SK-N-SH (cell line): ENCODE data around the gene CAMK1. TPM values are rescaled to one million over a fixed set of nuclear protein-coding genes. Genes with fewer than 3 reads are reported as not detected.

Source experiments
- CTCF ChIA-PET: fragments of 300-600, 350-600 bp; formaldehyde crosslinking; extraction: SDS; loops from one replicate; lab custom pipeline; 2021; lab: Yijun Ruan, JAX
- POLR2A ChIA-PET: fragments of 350-600 bp; sonication (Branson Sonifier 250); formaldehyde crosslinking; extraction: SDS; loops from one replicate; lab custom pipeline; 2020; ENCODE audit warnings: antibody characterized with exemption, inconsistent platforms; lab: Yijun Ruan, JAX
- DNase-seq: peaks from one replicate; pipeline ENCODE4 v3.0.0; 2012
- H2AFZ ChIP-seq: fragments of 200-600 bp; sonication (generic); 2 replicates; pipeline ENCODE4 v1.8.1; 2016; ENCODE audit warnings: antibody characterized with exemption, mild to moderate bottlenecking, low read depth
- H3F3A ChIP-seq: fragments of 200-600 bp; sonication (generic); replicated peaks from 2 replicates; pipeline ENCODE3; 2016; ENCODE audit warnings: antibody characterized with exemption, mild to moderate bottlenecking; ENCODE audit not compliant: insufficient read depth
- H3K27ac ChIP-seq, 2 experiments: fragments of 200-500 bp in 1 of 2; fragments of 200-600 bp in 1 of 2; sonication (Bioruptor generic) in 1 of 2; sonication (generic), shearing (Covaris generic) in 1 of 2; 2 replicates each; pipeline versions ENCODE4 v1.5.1 to v1.6.1; 2014 to 2016; ENCODE audit warnings: low read depth in 2 of 2, inconsistent platforms in 1 of 2, low read length in 1 of 2, mild to moderate bottlenecking in 1 of 2, mixed read lengths in 1 of 2
- H3K27me3 ChIP-seq: fragments of 200-600 bp; sonication (generic), shearing (Covaris generic); 2 replicates; pipeline ENCODE4 v1.6.1; 2016; ENCODE audit warnings: mixed run types; ENCODE audit not compliant: insufficient read depth
- H3K36me3 ChIP-seq, 2 experiments: fragments of 200-500 bp in 1 of 2; fragments of 200-600 bp in 1 of 2; sonication (Bioruptor generic) in 1 of 2; sonication (generic) in 1 of 2; replicated peaks in 1 of 2; 2 replicates each; pipeline versions ENCODE3 to v1.5.1; 2014 to 2016; ENCODE audit warnings: low read length in 1 of 2, mild to moderate bottlenecking in 1 of 2; ENCODE audit not compliant: insufficient read depth in 2 of 2, control insufficient read depth in 1 of 2
- H3K4me1 ChIP-seq, 2 experiments: fragments of 200-500 bp in 1 of 2; fragments of 200-600 bp in 1 of 2; sonication (Bioruptor generic) in 1 of 2; sonication (generic), shearing (Covaris generic) in 1 of 2; 2 replicates each; pipeline versions ENCODE4 v1.5.1 to v1.6.1; 2014 to 2016; ENCODE audit warnings: low read depth in 1 of 2, low read length in 1 of 2, mixed run types in 1 of 2; ENCODE audit not compliant: insufficient read depth in 2 of 2, control insufficient read depth in 1 of 2
- H3K4me2 ChIP-seq: fragments of 200-600 bp; sonication (generic), shearing (Covaris generic); 2 replicates; pipeline ENCODE4 v1.6.1; 2017; ENCODE audit warnings: mixed run types
- H3K4me3 ChIP-seq, 2 experiments: fragments of 200-500 bp in 1 of 2; fragments of 200-600 bp in 1 of 2; sonication (Bioruptor generic) in 1 of 2; sonication (generic), shearing (Covaris generic) in 1 of 2; 2 replicates each; pipeline versions ENCODE4 v1.5.1 to v1.8.1; 2014 to 2016; ENCODE audit warnings: low read depth in 2 of 2, inconsistent platforms in 1 of 2, low read length in 1 of 2, mild to moderate bottlenecking in 1 of 2, mixed read lengths in 1 of 2, moderate library complexity in 1 of 2
- H3K79me2 ChIP-seq: fragments of 200-600 bp; sonication (generic); 2 replicates; pipeline ENCODE4 v1.8.1; 2017; ENCODE audit warnings: mild to moderate bottlenecking; ENCODE audit not compliant: insufficient read depth
- H3K9ac ChIP-seq: fragments of 200-600 bp; sonication (generic); 2 replicates; pipeline ENCODE4 v1.6.1; 2017; ENCODE audit warnings: mixed run types
- H3K9me2 ChIP-seq: fragments of 200-600 bp; sonication (generic); 2 replicates; pipeline ENCODE4 v1.6.1; 2017; ENCODE audit warnings: mixed run types
- H3K9me3 ChIP-seq: fragments of 200-600 bp; sonication (generic); 2 replicates; pipeline ENCODE4 v1.6.1; 2017; ENCODE audit warnings: mixed run types, mild to moderate bottlenecking, moderate library complexity
- H4K20me1 ChIP-seq: fragments of 200-600 bp; sonication (generic); 2 replicates; pipeline ENCODE4 v1.6.1; 2017; ENCODE audit warnings: mild to moderate bottlenecking, mixed run types; ENCODE audit not compliant: insufficient read depth
- CHD2 ChIP-seq: fragments of 150-350 bp; IDR thresholded peaks from 2 replicates; pipeline ENCODE4 v1.6.1; 2018; ENCODE audit warnings: low read length; ENCODE audit not compliant: partially characterized antibody
- ELF1 ChIP-seq: IDR thresholded peaks from 2 replicates; pipeline ENCODE4 v1.4.0; 2012
- EZH2phosphoT487 ChIP-seq: fragments of 200-600 bp; sonication (generic); IDR thresholded peaks from 2 replicates; pipeline ENCODE4 v1.6.1; 2017; ENCODE audit warnings: low read depth, mixed run types, mild to moderate bottlenecking, antibody characterized with exemption, moderate library complexity, borderline replicate concordance
- FOSL2 ChIP-seq: IDR thresholded peaks from 2 replicates; pipeline ENCODE4 v1.4.0; 2012; ENCODE audit warnings: low read depth, mild to moderate bottlenecking, moderate library complexity, borderline replicate concordance
- GATA2 ChIP-seq: sonication (generic); formaldehyde crosslinking; IDR thresholded peaks from 2 replicates; pipeline ENCODE4 v1.5.0; 2020; ENCODE audit warnings: mild to moderate bottlenecking, missing genetic modification reagents
- MAX ChIP-seq: IDR thresholded peaks from 2 replicates; pipeline ENCODE4 v1.4.0; 2012; ENCODE audit warnings: low read depth
- MEF2A ChIP-seq: IDR thresholded peaks from 2 replicates; pipeline ENCODE4 v1.4.0; 2012; ENCODE audit warnings: low read depth, borderline replicate concordance
- NFIC ChIP-seq: IDR thresholded peaks from 2 replicates; pipeline ENCODE4 v1.4.0; 2012; ENCODE audit warnings: borderline replicate concordance
- POLR2AphosphoS5 ChIP-seq: IDR thresholded peaks from 2 replicates; pipeline ENCODE4 v1.6.1; 2012; ENCODE audit warnings: low read depth, low read length
- RAD21 ChIP-seq: IDR thresholded peaks from 2 replicates; pipeline ENCODE4 v1.6.1; 2012; ENCODE audit warnings: mild to moderate bottlenecking, low read length
- RCOR1 ChIP-seq: fragments of 150-350 bp; IDR thresholded peaks from 2 replicates; pipeline ENCODE4 v1.6.1; 2017; ENCODE audit warnings: antibody characterized with exemption, low read length
- RFX5 ChIP-seq: IDR thresholded peaks from 2 replicates; pipeline ENCODE4 v1.6.1; 2012; ENCODE audit warnings: mild to moderate bottlenecking, improper control_type of control experiment, low read length
- SIN3A ChIP-seq: IDR thresholded peaks from 2 replicates; pipeline ENCODE4 v1.6.1; 2012; ENCODE audit warnings: low read depth, mild to moderate bottlenecking, low read length, moderate library complexity, borderline replicate concordance
- SMC3 ChIP-seq: IDR thresholded peaks from 2 replicates; pipeline ENCODE4 v1.6.1; 2012; ENCODE audit warnings: low read depth, low read length, improper control_type of control experiment
- TCF12 ChIP-seq: IDR thresholded peaks from 2 replicates; pipeline ENCODE4 v1.4.0; 2012
- USF2 ChIP-seq: fragments of 150-350 bp; IDR thresholded peaks from 2 replicates; pipeline ENCODE4 v1.6.1; 2017; ENCODE audit warnings: antibody characterized with exemption, low read length, low read depth, borderline replicate concordance
- YY1 ChIP-seq: IDR thresholded peaks from 2 replicates; pipeline ENCODE4 v1.4.0; 2012; ENCODE audit warnings: low read depth, mild to moderate bottlenecking
- WGBS: methylation state at CpG from one replicate; pipeline ENCODE4 v1.1.6; 2017; ENCODE audit warnings: low lambda C conversion rate; 5-methylcytosine and 5-hydroxymethylcytosine counted together
- polyA plus RNA-seq, 3 experiments: library from polyadenylated mRNA; depleted of rRNA; stranded (reverse); fragments of >200 nt; gene quantifications; 2 replicates each; pipeline ENCODE4 v1.2.3, GENCODE V29; 2012
- TF ChIP-seq, protein P1 (sequence below): fragments of 150-350 bp; IDR thresholded peaks from 2 replicates; pipeline ENCODE4 v1.6.1; 2016; ENCODE audit warnings: mild to moderate bottlenecking, low read depth, low read length
- TF ChIP-seq, protein P2 (sequence below): IDR thresholded peaks from 2 replicates; pipeline ENCODE4; 2012

Gene CAMK1
- polyA plus RNA-seq, 1 of the 3 experiments (the other 2 are of a cell fraction) = 47.1 TPM

DNA sequence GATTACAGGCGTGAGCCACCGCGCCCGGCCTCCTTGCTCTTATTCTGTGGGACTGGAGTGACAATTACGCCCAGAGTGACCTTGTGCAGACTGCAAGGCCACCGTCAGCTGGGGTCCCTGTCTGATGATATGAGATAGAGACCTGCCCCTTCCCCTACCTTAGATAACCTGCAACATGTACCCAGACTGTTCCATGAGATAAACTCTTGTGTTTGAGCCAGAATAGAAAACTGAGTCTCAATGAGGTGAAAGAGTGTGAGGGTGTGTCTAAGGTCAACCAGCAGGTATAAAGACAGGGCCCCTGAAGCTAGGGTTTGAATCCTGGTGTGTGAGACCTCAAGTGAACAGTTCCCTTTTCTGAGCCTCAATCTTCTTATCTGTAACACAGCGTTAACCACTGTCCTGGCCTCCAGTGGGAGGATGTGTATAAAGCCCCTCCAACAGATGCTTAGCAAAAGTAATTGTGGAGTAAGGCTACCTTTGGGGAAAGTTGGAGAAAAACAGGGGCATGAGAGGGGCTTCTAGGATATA lies 16.5 kb upstream of the CAMK1 start:
- Histone ChIP-seq H3K79me2 (peaks cover 13% of the 10 kb centered on the region; the same call in 1 of the 2 replicates), H3K27ac (no peak overlapping the region), H3K9ac (no peak overlapping the region), H3K9me2 (no peaks in the 10 kb centered on the region), H4K20me1 (no peaks in the 10 kb centered on the region), H3K4me2 (no peak overlapping the region), H2AFZ (no peak overlapping the region), H3K4me1 (peaks cover 3 to 4% of the 10 kb centered on the region in 2 experiments; a peak in 1 of 4 replicates), H3K36me3 (peaks cover 47 to 66% of the 10 kb centered on the region in 2 experiments), H3K27me3 (no peaks in the 10 kb centered on the region), H3F3A (peaks cover 3% of the 10 kb centered on the region), H3K4me3 (no peak overlapping the region), H3K9me3 (no peaks in the 10 kb centered on the region)
- no peak for DNase-seq
- TF ChIP-seq USF2 = no peak
- no peak for TF ChIP-seq YY1
- TF ChIP-seq GATA2 (CRISPR knock-in tag) = no peak
- no peak for TF ChIP-seq SMC3
- no peak for TF ChIP-seq CHD2
- TF ChIP-seq, protein P1, sequence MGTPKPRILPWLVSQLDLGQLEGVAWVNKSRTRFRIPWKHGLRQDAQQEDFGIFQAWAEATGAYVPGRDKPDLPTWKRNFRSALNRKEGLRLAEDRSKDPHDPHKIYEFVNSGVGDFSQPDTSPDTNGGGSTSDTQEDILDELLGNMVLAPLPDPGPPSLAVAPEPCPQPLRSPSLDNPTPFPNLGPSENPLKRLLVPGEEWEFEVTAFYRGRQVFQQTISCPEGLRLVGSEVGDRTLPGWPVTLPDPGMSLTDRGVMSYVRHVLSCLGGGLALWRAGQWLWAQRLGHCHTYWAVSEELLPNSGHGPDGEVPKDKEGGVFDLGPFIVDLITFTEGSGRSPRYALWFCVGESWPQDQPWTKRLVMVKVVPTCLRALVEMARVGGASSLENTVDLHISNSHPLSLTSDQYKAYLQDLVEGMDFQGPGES = no peak
- TF ChIP-seq MAX = no peak
- no peak for TF ChIP-seq RAD21
- TF ChIP-seq TCF12 = no peak
- no peak for TF ChIP-seq MEF2A
- TF ChIP-seq FOSL2 = no peak
- TF ChIP-seq NFIC = no peak
- TF ChIP-seq SIN3A = no peak
- no peak for TF ChIP-seq RCOR1
- no peak for TF ChIP-seq RFX5
- no peak for TF ChIP-seq ELF1
- TF ChIP-seq, protein P2, sequence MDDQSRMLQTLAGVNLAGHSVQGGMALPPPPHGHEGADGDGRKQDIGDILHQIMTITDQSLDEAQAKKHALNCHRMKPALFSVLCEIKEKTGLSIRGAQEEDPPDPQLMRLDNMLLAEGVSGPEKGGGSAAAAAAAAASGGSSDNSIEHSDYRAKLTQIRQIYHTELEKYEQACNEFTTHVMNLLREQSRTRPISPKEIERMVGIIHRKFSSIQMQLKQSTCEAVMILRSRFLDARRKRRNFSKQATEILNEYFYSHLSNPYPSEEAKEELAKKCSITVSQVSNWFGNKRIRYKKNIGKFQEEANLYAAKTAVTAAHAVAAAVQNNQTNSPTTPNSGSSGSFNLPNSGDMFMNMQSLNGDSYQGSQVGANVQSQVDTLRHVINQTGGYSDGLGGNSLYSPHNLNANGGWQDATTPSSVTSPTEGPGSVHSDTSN = no peak
- TF ChIP-seq EZH2phosphoT487 = no peak
- TF ChIP-seq POLR2AphosphoS5 = no peak
- 96% methylated on average over 7 of the region's 7 CpGs for WGBS
- ChIA-PET CTCF (interaction anchor here (1.0 kb wide), 2 partner anchors 16 to 38 kb away, joined by 3 read pairs; no protein-coding TSS in a partner anchor), POLR2A (no interaction called here)
